Endodermal cell (in vitro differentiated cells): ENCODE data around the gene KDM5B. TPM values are rescaled to one million over a fixed set of nuclear protein-coding genes. Genes with fewer than 3 reads are reported as not detected.

Experiments
- DNase-seq: peaks from one replicate; pipeline ENCODE4 v3.0.0-alpha.2; 2017
- H3K27ac ChIP-seq: 2 replicates; pipeline ENCODE4 v1.5.1; 2013; ENCODE audit warnings: mild to moderate bottlenecking, low read depth, low read length, moderate library complexity
- H3K27me3 ChIP-seq: 2 replicates; pipeline ENCODE4 v1.6.1; 2013; ENCODE audit warnings: mild to moderate bottlenecking, low read length, moderate library complexity; ENCODE audit not compliant: insufficient read depth, control insufficient read depth, poor library complexity, severe bottlenecking
- H3K36me3 ChIP-seq: 2 replicates; pipeline ENCODE4 v1.7.0; 2013; ENCODE audit warnings: mild to moderate bottlenecking, low read length, moderate library complexity; ENCODE audit not compliant: control insufficient read depth, insufficient read depth
- H3K4me1 ChIP-seq: one replicate; pipeline ENCODE4 v1.7.0; 2013; ENCODE audit warnings: low read length; ENCODE audit not compliant: control insufficient read depth, insufficient read depth
- H3K4me3 ChIP-seq: 2 replicates; pipeline ENCODE4 v1.5.1; 2013; ENCODE audit warnings: mild to moderate bottlenecking, low read length, moderate library complexity
- H3K9ac ChIP-seq: 2 replicates; pipeline ENCODE4 v1.6.1; 2013; ENCODE audit warnings: mild to moderate bottlenecking, low read length, moderate library complexity; ENCODE audit not compliant: poor library complexity, severe bottlenecking; ENCODE audit errors: extremely low read depth
- H3K9me3 ChIP-seq: 2 replicates; pipeline ENCODE4 v1.6.1; 2013; ENCODE audit warnings: mild to moderate bottlenecking, low read length, moderate library complexity; ENCODE audit not compliant: control insufficient read depth
- H3K27ac Mint-ChIP-seq: 2 replicates; pipeline ENCODE4 v1.8.0; 2020; ENCODE audit warnings: mixed read lengths
- H3K27me3 Mint-ChIP-seq: 2 replicates; pipeline ENCODE4 v1.8.0; 2021; ENCODE audit warnings: mild to moderate bottlenecking, mixed read lengths; ENCODE audit not compliant: insufficient read depth
- H3K36me3 Mint-ChIP-seq: 2 replicates; pipeline ENCODE4 v1.8.0; 2020; ENCODE audit warnings: low read depth, mixed read lengths
- H3K4me1 Mint-ChIP-seq: 2 replicates; pipeline ENCODE4 v1.8.0; 2020; ENCODE audit warnings: mixed read lengths
- H3K4me3 Mint-ChIP-seq: 2 replicates; pipeline ENCODE4 v1.8.0; 2020; ENCODE audit warnings: mild to moderate bottlenecking, moderate library complexity, mixed read lengths
- H3K9me3 Mint-ChIP-seq: 2 replicates; pipeline ENCODE4 v1.8.0; 2020; ENCODE audit warnings: mild to moderate bottlenecking, mixed read lengths
- WGBS, 2 experiments: methylation state at CpG; one replicate each; pipeline versions ENCODE4 v1.1.5 to v1.1.7; 2013; ENCODE audit warnings: missing lambda C conversion rate in 2 of 2, mixed read lengths in 1 of 2; ENCODE audit not compliant: insufficient coverage in 1 of 2, insufficient read length in 1 of 2; 5-methylcytosine and 5-hydroxymethylcytosine counted together
- total RNA-seq, 2 donors: library from RNA; stranded (reverse); fragmentation: NEBNext Ultra II Directional in 1 of 2; extraction: Animal tissue kit (Norgen Biotek cat#: 25700) in 1 of 2; gene quantifications; 2 replicates in 1 of 2; 3 replicates in 1 of 2; pipeline ENCODE4 v1.2.1, GENCODE V29; 2021
- TF ChIP-seq, protein P1 (sequence below): fragments of 200-600 bp; sonication (generic); conservative IDR thresholded peaks from 2 replicates; pipeline ENCODE4 v1.5.0; 2021; ENCODE audit warnings: antibody characterized with exemption, mild to moderate bottlenecking

KDM5B gene
- total RNA-seq, 2 donors from 2014 or later: 207 to 219 TPM

DNA sequence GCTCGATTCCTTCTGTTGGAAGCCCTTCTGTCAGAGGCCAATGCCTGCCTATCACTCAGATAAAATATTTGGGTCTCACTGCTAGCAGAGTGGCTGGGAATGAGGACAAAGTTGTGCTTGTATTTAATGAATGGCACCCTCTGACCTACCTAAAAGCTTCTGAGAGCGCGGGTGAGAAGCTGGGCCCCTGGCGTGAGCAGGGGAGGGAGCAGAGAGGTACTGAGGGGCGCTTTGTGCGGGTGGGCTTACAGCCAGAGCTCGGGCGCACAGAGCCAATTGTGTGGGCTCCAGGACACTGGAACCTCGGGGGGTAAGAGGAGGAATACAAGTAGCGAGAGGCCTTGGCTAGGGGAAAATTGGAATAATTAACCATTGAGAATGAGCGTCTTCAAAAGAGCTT lies 34.9 kb upstream of the KDM5B start:
- Histone ChIP-seq H3K9ac (no peak overlapping the region), H3K9me3 (no peaks in the 10 kb centered on the region), H3K4me1 (no peaks in the 10 kb centered on the region), H3K4me3 (no peak overlapping the region), H3K27ac (no peak overlapping the region), H3K27me3 (peaks cover under 1% of the 10 kb centered on the region), H3K36me3 (no peaks in the 10 kb centered on the region)
- no peaks in the 10 kb centered on the region for H3K36me3 Mint-ChIP-seq
- no peak overlapping the region for H3K4me3 Mint-ChIP-seq
- H3K4me1 Mint-ChIP-seq: no peaks in the 10 kb centered on the region
- 83 to 90% methylated on average over 10 to 11 of the region's 11 CpGs for WGBS, 2 experiments
- DNase-seq: no peak
- H3K27me3 Mint-ChIP-seq: peaks cover 17% of the 10 kb centered on the region
- TF ChIP-seq, protein P1, sequence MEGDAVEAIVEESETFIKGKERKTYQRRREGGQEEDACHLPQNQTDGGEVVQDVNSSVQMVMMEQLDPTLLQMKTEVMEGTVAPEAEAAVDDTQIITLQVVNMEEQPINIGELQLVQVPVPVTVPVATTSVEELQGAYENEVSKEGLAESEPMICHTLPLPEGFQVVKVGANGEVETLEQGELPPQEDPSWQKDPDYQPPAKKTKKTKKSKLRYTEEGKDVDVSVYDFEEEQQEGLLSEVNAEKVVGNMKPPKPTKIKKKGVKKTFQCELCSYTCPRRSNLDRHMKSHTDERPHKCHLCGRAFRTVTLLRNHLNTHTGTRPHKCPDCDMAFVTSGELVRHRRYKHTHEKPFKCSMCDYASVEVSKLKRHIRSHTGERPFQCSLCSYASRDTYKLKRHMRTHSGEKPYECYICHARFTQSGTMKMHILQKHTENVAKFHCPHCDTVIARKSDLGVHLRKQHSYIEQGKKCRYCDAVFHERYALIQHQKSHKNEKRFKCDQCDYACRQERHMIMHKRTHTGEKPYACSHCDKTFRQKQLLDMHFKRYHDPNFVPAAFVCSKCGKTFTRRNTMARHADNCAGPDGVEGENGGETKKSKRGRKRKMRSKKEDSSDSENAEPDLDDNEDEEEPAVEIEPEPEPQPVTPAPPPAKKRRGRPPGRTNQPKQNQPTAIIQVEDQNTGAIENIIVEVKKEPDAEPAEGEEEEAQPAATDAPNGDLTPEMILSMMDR: no peak
- H3K9me3 Mint-ChIP-seq: no peaks in the 10 kb centered on the region
- no peak overlapping the region for H3K27ac Mint-ChIP-seq

GRCh38 chr1:202837746-202838262 lies 29.6 kb upstream of the KDM5B start:
- H3K9me3 Mint-ChIP-seq: no peaks in the 10 kb centered on the region
- H3K36me3 ChIP-seq: no peaks in the 10 kb centered on the region
- WGBS, 2 experiments: 85 to 92% methylated on average over 3 to 5 of the region's 5 CpGs
- H3K4me3 Mint-ChIP-seq: no peak overlapping the region
- H3K4me1 ChIP-seq: peaks cover 4% of the 10 kb centered on the region
- no peak for DNase-seq
- no peak overlapping the region for H3K4me3 ChIP-seq
- no peak overlapping the region for H3K27ac ChIP-seq
- H3K27me3 Mint-ChIP-seq: peaks cover 31% of the 10 kb centered on the region
- no peak overlapping the region for H3K9ac ChIP-seq
- H3K9me3 ChIP-seq: no peaks in the 10 kb centered on the region
- TF ChIP-seq, protein P1: no peak
- peaks cover 21% of the 10 kb centered on the region for H3K27me3 ChIP-seq
- H3K4me1 Mint-ChIP-seq: peaks cover 20% of the 10 kb centered on the region
- H3K36me3 Mint-ChIP-seq: no peaks in the 10 kb centered on the region
- H3K27ac Mint-ChIP-seq: no peak overlapping the region

DNA sequence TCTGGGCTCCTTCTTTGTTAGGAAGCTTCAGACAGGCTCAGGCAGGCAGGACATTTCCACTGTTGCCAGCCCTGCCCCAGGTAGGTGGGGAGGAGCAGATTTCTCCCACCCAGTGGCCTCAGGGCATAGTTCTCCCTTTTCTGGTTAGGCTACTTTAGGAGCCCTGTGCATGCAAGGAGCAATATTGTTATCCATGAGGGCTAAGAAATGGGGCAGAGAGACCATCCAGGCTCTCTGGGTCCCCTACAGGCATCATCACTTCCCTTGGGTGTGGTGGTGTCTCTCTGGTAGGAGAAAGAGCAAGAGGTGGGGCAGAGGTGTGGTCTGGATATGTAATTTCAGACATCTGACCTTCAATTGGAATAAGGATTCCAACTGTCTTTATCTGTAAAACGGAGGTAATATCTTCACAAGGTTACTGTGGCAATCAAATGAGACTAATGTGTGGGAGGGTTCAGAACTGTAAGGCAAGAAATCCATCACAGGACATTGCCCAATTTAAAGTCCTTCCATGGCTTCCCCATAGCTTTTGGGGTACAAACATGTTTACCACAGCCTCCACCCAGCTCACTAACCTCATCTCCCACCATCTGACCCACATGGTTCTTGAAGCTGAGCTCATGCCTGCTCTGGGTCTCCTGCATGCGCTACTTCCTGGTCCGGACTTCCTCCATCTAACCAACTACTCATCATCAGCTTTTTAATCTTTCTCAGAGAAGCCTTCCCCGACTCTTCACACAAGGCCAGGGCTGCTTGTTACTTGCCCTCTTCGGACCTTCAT lies 28.6 kb upstream of the KDM5B start:
- Histone ChIP-seq H3K4me3 (no peak overlapping the region), H3K27me3 (peaks cover 21% of the 10 kb centered on the region), H3K4me1 (peaks cover 4% of the 10 kb centered on the region), H3K9me3 (no peaks in the 10 kb centered on the region), H3K27ac (no peak overlapping the region), H3K9ac (no peak overlapping the region), H3K36me3 (no peaks in the 10 kb centered on the region)
- H3K4me1 Mint-ChIP-seq: peaks cover 20% of the 10 kb centered on the region
- TF ChIP-seq, protein P1: no peak
- no peaks in the 10 kb centered on the region for H3K9me3 Mint-ChIP-seq
- no peak overlapping the region for H3K27ac Mint-ChIP-seq
- no peak overlapping the region for H3K4me3 Mint-ChIP-seq
- DNase-seq: no peak
- H3K27me3 Mint-ChIP-seq: peaks cover 34% of the 10 kb centered on the region
- 93 to 98% methylated on average over 4 to 5 of the region's 5 CpGs for WGBS, 2 experiments
- H3K36me3 Mint-ChIP-seq: no peaks in the 10 kb centered on the region
